HCT116 (cell line): ENCODE data around the gene ADGRE2. TPM values are rescaled to one million over a fixed set of nuclear protein-coding genes. Genes with fewer than 3 reads are reported as not detected.

Experiments
- ATAC-seq: fragments of 200-7000 bp; cut with Tn5 transposase; 2 replicates; pipeline ENCODE4 v1.9.1; 2020; ENCODE audit warnings: mild to moderate bottlenecking, moderate library complexity
- BruUV-seq: library from RNA; stranded (reverse); fragments of 400-500 nt; replicated peaks from 2 replicates; lab custom pipeline; 2021; lab: Mats Ljungman, UMichigan
- CTCF ChIA-PET: fragments of 300-600 bp; sonication (Branson Sonifier 250); formaldehyde crosslinking; loops from one replicate; lab custom pipeline; 2021; ENCODE audit warnings: antibody characterized with exemption; lab: Charles Lee
- POLR2A ChIA-PET: fragments of 300-600, 350-600 bp; sonication (Branson Sonifier 250); formaldehyde crosslinking; loops from one replicate; lab custom pipeline; 2021; ENCODE audit warnings: antibody characterized with exemption; lab: Charles Lee
- RAD21 ChIA-PET, 2 experiments: fragments of 300-600 bp; sonication (Branson Sonifier 250); formaldehyde crosslinking; loops; one replicate each; lab custom pipeline; 2023; ENCODE audit warnings: low total read pairs in 2 of 2; ENCODE audit not compliant: uncharacterized antibody in 2 of 2, unreplicated experiment in 2 of 2, low non-redundant PET in 1 of 2; lab: Charles Lee
- DNase-seq: peaks from one replicate; pipeline ENCODE4 v3.0.0-alpha.2; 2010; ENCODE audit warnings: low read depth, low spot score
- H2AFZ ChIP-seq: fragments of 200-600 bp; shearing (Covaris generic), sonication (generic); 2 replicates; pipeline ENCODE4 v1.6.1; 2017; ENCODE audit warnings: low read depth, mixed run types, mixed read lengths, antibody characterized with exemption, low read length; ENCODE audit not compliant: poor library complexity, severe bottlenecking
- H3K27ac ChIP-seq: 2 replicates; pipeline ENCODE4 v1.5.1; 2012; ENCODE audit warnings: low read depth, low read length
- H3K27me3 ChIP-seq: fragments of 200-600 bp; sonication (generic); 2 replicates; pipeline ENCODE4 v1.6.1; 2016; ENCODE audit warnings: mixed run types, low read length, mixed read lengths; ENCODE audit not compliant: insufficient read depth
- H3K36me3 ChIP-seq, 2 experiments: fragments of 200-500 bp in 1 of 2; fragments of 200-600 bp in 1 of 2; sonication (Bioruptor generic) in 1 of 2; sonication (generic) in 1 of 2; 2 replicates each; pipeline versions ENCODE4 v1.5.1 to v1.6.1; 2014 to 2016; ENCODE audit warnings: low read length in 2 of 2, inconsistent platforms in 1 of 2, mixed read lengths in 1 of 2, mixed run types in 1 of 2; ENCODE audit not compliant: insufficient read depth in 2 of 2, control insufficient read depth in 1 of 2
- H3K4me1 ChIP-seq, 2 experiments: fragments of 200-600 bp in 1 of 2; sonication (generic) in 1 of 2; 2 replicates each; pipeline versions ENCODE4 v1.5.1 to v1.6.1; 2012 to 2017; ENCODE audit warnings: low read length in 2 of 2, inconsistent platforms in 1 of 2, mild to moderate bottlenecking in 1 of 2, mixed read lengths in 1 of 2, mixed run types in 1 of 2, moderate library complexity in 1 of 2; ENCODE audit not compliant: insufficient read depth in 2 of 2, control insufficient read depth in 1 of 2
- H3K4me2 ChIP-seq: fragments of 200-600 bp; sonication (generic); 2 replicates; pipeline ENCODE4 v1.6.1; 2017; ENCODE audit warnings: mixed run types, low read length, mixed read lengths
- H3K4me3 ChIP-seq, 2 experiments: fragments of 200-600 bp in 1 of 2; sonication (generic) in 1 of 2; replicated peaks in 1 of 2; 2 replicates each; pipeline ENCODE4 v1.5.1; 2011 to 2016; ENCODE audit warnings: low read length in 2 of 2, control low read depth in 1 of 2, low read depth in 1 of 2, mild to moderate bottlenecking in 1 of 2, mixed read lengths in 1 of 2, mixed run types in 1 of 2
- H3K79me2 ChIP-seq: fragments of 200-600 bp; sonication (generic); 2 replicates; pipeline ENCODE4 v1.6.1; 2017; ENCODE audit warnings: mild to moderate bottlenecking, mixed run types, low read length, moderate library complexity, mixed read lengths; ENCODE audit not compliant: insufficient read depth
- H3K9ac ChIP-seq: fragments of 200-600 bp; sonication (generic); 2 replicates; pipeline ENCODE4 v1.6.1; 2016; ENCODE audit warnings: low read length, mixed read lengths
- H3K9me2 ChIP-seq: fragments of 200-600 bp; sonication (generic), shearing (Covaris generic); 2 replicates; pipeline ENCODE4 v1.6.1; 2017; ENCODE audit warnings: mixed run types, mild to moderate bottlenecking, moderate library complexity; ENCODE audit not compliant: insufficient read depth
- H3K9me3 ChIP-seq, 2 experiments: fragments of 200-500 bp in 1 of 2; fragments of 200-600 bp in 1 of 2; sonication (Bioruptor generic) in 1 of 2; sonication (generic) in 1 of 2; 2 replicates each; pipeline ENCODE4 v1.6.1; 2014 to 2017; ENCODE audit warnings: low read length in 2 of 2, mixed read lengths in 2 of 2, inconsistent platforms in 1 of 2, low read depth in 1 of 2, mild to moderate bottlenecking in 1 of 2, mixed run types in 1 of 2, moderate library complexity in 1 of 2; ENCODE audit not compliant: control insufficient read depth in 1 of 2, insufficient read depth in 1 of 2
- H4K20me1 ChIP-seq: fragments of 200-600 bp; sonication (generic), shearing (Covaris generic); 2 replicates; pipeline ENCODE4 v1.6.1; 2017; ENCODE audit warnings: mixed run types, mild to moderate bottlenecking, moderate library complexity; ENCODE audit not compliant: insufficient read depth
- CEBPB ChIP-seq: IDR thresholded peaks from 2 replicates; pipeline ENCODE4 v1.6.1; 2012; ENCODE audit warnings: low read depth
- CTCF ChIP-seq, 3 experiments: fragments of 200-600 bp in 1 of 3; sonication (generic) in 1 of 3; IDR thresholded peaks in 2 of 3; conservative IDR thresholded peaks in 1 of 3; 2 replicates each; pipeline ENCODE4 v1.5.1; 2012 to 2017; ENCODE audit warnings: low read depth in 2 of 3, low read length in 2 of 3, antibody characterized with exemption in 1 of 3, borderline replicate concordance in 1 of 3, control low read depth in 1 of 3, mild to moderate bottlenecking in 1 of 3, mixed read lengths in 1 of 3, mixed run types in 1 of 3, moderate library complexity in 1 of 3; ENCODE audit not compliant: insufficient read depth in 1 of 3
- EZH2 ChIP-seq: fragments of 200-600 bp; sonication (generic); IDR thresholded peaks from 2 replicates; pipeline ENCODE4 v1.6.1; 2017; ENCODE audit warnings: antibody characterized with exemption, mixed run types
- FOSL1 ChIP-seq: IDR thresholded peaks from 2 replicates; pipeline ENCODE4 v1.6.1; 2012; ENCODE audit warnings: low read depth
- POLR2AphosphoS5 ChIP-seq: IDR thresholded peaks from 2 replicates; pipeline ENCODE4 v1.6.1; 2011; ENCODE audit warnings: mild to moderate bottlenecking, low read depth, low read length, moderate library complexity
- ZFX ChIP-seq: fragments of 450-650 bp; IDR thresholded peaks from 2 replicates; pipeline ENCODE4 v1.6.1; 2017
- intact Hi-C: fragments of 100-400 bp; cut with micrococcal nuclease; formaldehyde crosslinking; loops from 2 replicates; pipeline ENCODE4 v1.10.0; 2022
- total RNA-seq: library from RNA; stranded (reverse); gene quantifications from one replicate; pipeline ENCODE4 v1.2.1, GENCODE V29; 2021; ENCODE audit not compliant: unreplicated experiment
- TF ChIP-seq, protein P1 (sequence below): IDR thresholded peaks from 2 replicates; pipeline ENCODE4 v1.6.1; 2012; ENCODE audit warnings: low read depth
- TF ChIP-seq, protein P2 (sequence below): IDR thresholded peaks from 2 replicates; pipeline ENCODE4 v1.6.1; 2012
- TF ChIP-seq, protein P3 (sequence below): IDR thresholded peaks from 2 replicates; pipeline ENCODE4 v1.6.1; 2012

Gene ADGRE2
- total RNA-seq, 1 experiment from 2014 or later = 8.4 TPM

GRCh38 chr19:14735915-14736314 lies 42.4 kb downstream of the ADGRE2 start:
- ATAC-seq = no peak
- no peak overlapping the region for H3K27ac ChIP-seq
- no peak overlapping the region for H3K4me3 ChIP-seq
- H3K4me2 ChIP-seq = no peak overlapping the region
- H3K79me2 ChIP-seq = no peaks in the 10 kb centered on the region
- ChIA-PET CTCF (interaction anchor here (0.7 kb wide), 1 partner anchor 153 kb away, joined by 3 read pairs; no protein-coding TSS in a partner anchor), POLR2A (no interaction called here), RAD21 (no interaction called here)
- H3K9me3 ChIP-seq = no peaks in the 10 kb centered on the region
- H3K36me3 ChIP-seq = no peaks in the 10 kb centered on the region
- no peaks in the 10 kb centered on the region for H3K9me2 ChIP-seq
- no peaks in the 10 kb centered on the region for H4K20me1 ChIP-seq
- intact Hi-C loops = no loop called here
- no peak for TF ChIP-seq ZFX
- TF ChIP-seq CEBPB = no peak
- TF ChIP-seq CTCF (IDR thresholded peaks at IDR 0.05 in 2 of 3, conservative IDR thresholded peaks at IDR 0.05 in 1 of 3; ENCODE audit: borderline replicate concordance in 1 of 3, insufficient read depth in 1 of 3, low read depth in 2 of 3, low read length in 2 of 3) = no peak
- TF ChIP-seq EZH2 = no peak
- TF ChIP-seq, protein P1, sequence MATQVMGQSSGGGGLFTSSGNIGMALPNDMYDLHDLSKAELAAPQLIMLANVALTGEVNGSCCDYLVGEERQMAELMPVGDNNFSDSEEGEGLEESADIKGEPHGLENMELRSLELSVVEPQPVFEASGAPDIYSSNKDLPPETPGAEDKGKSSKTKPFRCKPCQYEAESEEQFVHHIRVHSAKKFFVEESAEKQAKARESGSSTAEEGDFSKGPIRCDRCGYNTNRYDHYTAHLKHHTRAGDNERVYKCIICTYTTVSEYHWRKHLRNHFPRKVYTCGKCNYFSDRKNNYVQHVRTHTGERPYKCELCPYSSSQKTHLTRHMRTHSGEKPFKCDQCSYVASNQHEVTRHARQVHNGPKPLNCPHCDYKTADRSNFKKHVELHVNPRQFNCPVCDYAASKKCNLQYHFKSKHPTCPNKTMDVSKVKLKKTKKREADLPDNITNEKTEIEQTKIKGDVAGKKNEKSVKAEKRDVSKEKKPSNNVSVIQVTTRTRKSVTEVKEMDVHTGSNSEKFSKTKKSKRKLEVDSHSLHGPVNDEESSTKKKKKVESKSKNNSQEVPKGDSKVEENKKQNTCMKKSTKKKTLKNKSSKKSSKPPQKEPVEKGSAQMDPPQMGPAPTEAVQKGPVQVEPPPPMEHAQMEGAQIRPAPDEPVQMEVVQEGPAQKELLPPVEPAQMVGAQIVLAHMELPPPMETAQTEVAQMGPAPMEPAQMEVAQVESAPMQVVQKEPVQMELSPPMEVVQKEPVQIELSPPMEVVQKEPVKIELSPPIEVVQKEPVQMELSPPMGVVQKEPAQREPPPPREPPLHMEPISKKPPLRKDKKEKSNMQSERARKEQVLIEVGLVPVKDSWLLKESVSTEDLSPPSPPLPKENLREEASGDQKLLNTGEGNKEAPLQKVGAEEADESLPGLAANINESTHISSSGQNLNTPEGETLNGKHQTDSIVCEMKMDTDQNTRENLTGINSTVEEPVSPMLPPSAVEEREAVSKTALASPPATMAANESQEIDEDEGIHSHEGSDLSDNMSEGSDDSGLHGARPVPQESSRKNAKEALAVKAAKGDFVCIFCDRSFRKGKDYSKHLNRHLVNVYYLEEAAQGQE = no peak
- TF ChIP-seq POLR2AphosphoS5 = no peak
- TF ChIP-seq, protein P2, sequence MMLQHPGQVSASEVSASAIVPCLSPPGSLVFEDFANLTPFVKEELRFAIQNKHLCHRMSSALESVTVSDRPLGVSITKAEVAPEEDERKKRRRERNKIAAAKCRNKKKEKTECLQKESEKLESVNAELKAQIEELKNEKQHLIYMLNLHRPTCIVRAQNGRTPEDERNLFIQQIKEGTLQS = no peak
- TF ChIP-seq, protein P3, sequence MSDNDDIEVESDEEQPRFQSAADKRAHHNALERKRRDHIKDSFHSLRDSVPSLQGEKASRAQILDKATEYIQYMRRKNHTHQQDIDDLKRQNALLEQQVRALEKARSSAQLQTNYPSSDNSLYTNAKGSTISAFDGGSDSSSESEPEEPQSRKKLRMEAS = no peak
- no peak for TF ChIP-seq FOSL1
- DNase-seq = no peak
- H2AFZ ChIP-seq = no peak overlapping the region
- peaks cover 0 to 10% of the 10 kb centered on the region in 2 experiments; a peak in 2 of 4 replicates for H3K4me1 ChIP-seq
- H3K27me3 ChIP-seq = no peaks in the 10 kb centered on the region
- BruUV-seq = no TSS peak
- no peak overlapping the region for H3K9ac ChIP-seq
